H9 (cell line): ENCODE data around the gene G6PC1. TPM values are rescaled to one million over a fixed set of nuclear protein-coding genes. Genes with fewer than 3 reads are reported as not detected.

Experiments
- DNase-seq: peaks from one replicate; pipeline ENCODE4 v3.0.0-alpha.2; 2017
- H2AFZ ChIP-seq: one replicate; pipeline ENCODE4 v1.6.1; 2013; ENCODE audit warnings: mild to moderate bottlenecking, low read length, control low read depth, moderate library complexity
- H2AK5ac ChIP-seq: 2 replicates; pipeline ENCODE4 v1.6.1; 2013; ENCODE audit warnings: low read length, control low read depth, mixed read lengths; ENCODE audit not compliant: insufficient read length
- H2BK120ac ChIP-seq: one replicate; pipeline ENCODE4 v1.6.1; 2013; ENCODE audit warnings: low read depth, mild to moderate bottlenecking, low read length, control low read depth, inconsistent platforms; ENCODE audit not compliant: poor library complexity, severe bottlenecking
- H2BK12ac ChIP-seq: 2 replicates; pipeline ENCODE4 v1.6.1; 2013; ENCODE audit warnings: low read length, control low read depth, mixed read lengths, low read depth; ENCODE audit not compliant: insufficient read length
- H2BK15ac ChIP-seq: 2 replicates; pipeline ENCODE4 v1.6.1; 2013; ENCODE audit warnings: low read depth, low read length, control low read depth
- H2BK20ac ChIP-seq: one replicate; pipeline ENCODE4 v1.6.1; 2013; ENCODE audit warnings: low read depth, mild to moderate bottlenecking, low read length, control low read depth, inconsistent platforms; ENCODE audit not compliant: poor library complexity, severe bottlenecking
- H2BK5ac ChIP-seq: 2 replicates; pipeline ENCODE4 v1.6.1; 2013; ENCODE audit warnings: low read length, control low read depth, mixed read lengths; ENCODE audit not compliant: insufficient read length
- H3K14ac ChIP-seq: 2 replicates; pipeline ENCODE4 v1.6.1; 2013; ENCODE audit warnings: low read length, control low read depth; ENCODE audit not compliant: insufficient read depth
- H3K18ac ChIP-seq: 2 replicates; pipeline ENCODE4 v1.6.1; 2013; ENCODE audit warnings: low read depth, mild to moderate bottlenecking, mixed read lengths, low read length, control low read depth; ENCODE audit not compliant: insufficient read length
- H3K23ac ChIP-seq: 2 replicates; pipeline ENCODE4 v1.6.1; 2013; ENCODE audit warnings: low read length, control low read depth, mixed read lengths, low read depth; ENCODE audit not compliant: insufficient read length
- H3K23me2 ChIP-seq: 2 replicates; pipeline ENCODE4 v1.6.1; 2013; ENCODE audit warnings: low read depth, mild to moderate bottlenecking, mixed read lengths, low read length, control low read depth; ENCODE audit not compliant: insufficient read length, poor library complexity, severe bottlenecking
- H3K27ac ChIP-seq: 2 replicates; pipeline ENCODE4 v1.5.1; 2013; ENCODE audit warnings: low read length, control low read depth, mixed read lengths, low read depth; ENCODE audit not compliant: insufficient read length
- H3K27me3 ChIP-seq: 2 replicates; pipeline ENCODE4 v1.6.1; 2013; ENCODE audit warnings: low read length, control low read depth, inconsistent platforms; ENCODE audit not compliant: insufficient read depth
- H3K4ac ChIP-seq: 2 replicates; pipeline ENCODE4 v1.6.1; 2013; ENCODE audit warnings: low read depth, mild to moderate bottlenecking, control low read depth, inconsistent platforms, low read length, moderate library complexity
- H3K4me1 ChIP-seq: 2 replicates; pipeline ENCODE4 v1.6.1; 2013; ENCODE audit warnings: low read length, control low read depth, inconsistent platforms; ENCODE audit not compliant: insufficient read depth
- H3K4me2 ChIP-seq: 2 replicates; pipeline ENCODE4 v1.6.1; 2013; ENCODE audit warnings: low read length, control low read depth, mixed read lengths; ENCODE audit not compliant: insufficient read length, insufficient read depth
- H3K56ac ChIP-seq: 2 replicates; pipeline ENCODE4 v1.6.1; 2013; ENCODE audit warnings: low read depth, mild to moderate bottlenecking, mixed read lengths, low read length, control low read depth; ENCODE audit not compliant: insufficient read length
- H3K79me1 ChIP-seq: 2 replicates; pipeline ENCODE4 v1.6.1; 2013; ENCODE audit warnings: low read depth, mild to moderate bottlenecking, moderate library complexity, low read length, control low read depth, inconsistent platforms; ENCODE audit not compliant: insufficient read depth, poor library complexity, severe bottlenecking
- H3K79me2 ChIP-seq: 2 replicates; pipeline ENCODE4 v1.6.1; 2013; ENCODE audit warnings: low read length, control low read depth, inconsistent platforms; ENCODE audit not compliant: insufficient read depth
- H3K9ac ChIP-seq: 2 replicates; pipeline ENCODE4 v1.6.1; 2013; ENCODE audit warnings: low read length, control low read depth, mixed read lengths; ENCODE audit not compliant: insufficient read length; ENCODE audit errors: extremely low read depth
- H3K9me3 ChIP-seq: one replicate; pipeline ENCODE4 v1.6.1; 2013; ENCODE audit warnings: low read depth, low read length, inconsistent platforms; ENCODE audit not compliant: control insufficient read depth
- H3T11ph ChIP-seq: one replicate; pipeline ENCODE4 v1.6.1; 2013; ENCODE audit warnings: mild to moderate bottlenecking, low read length, control low read depth, inconsistent platforms
- H4K20me1 ChIP-seq: one replicate; pipeline ENCODE4 v1.6.1; 2013; ENCODE audit not compliant: control insufficient read depth, insufficient read length, insufficient read depth
- H4K5ac ChIP-seq: 2 replicates; pipeline ENCODE4 v1.6.1; 2013; ENCODE audit warnings: low read depth, mild to moderate bottlenecking, mixed read lengths, low read length, control low read depth; ENCODE audit not compliant: insufficient read length
- H4K8ac ChIP-seq: replicated peaks from 2 replicates; pipeline ENCODE4 v1.6.1; 2013; ENCODE audit warnings: low read length, control low read depth, mixed read lengths, low read depth; ENCODE audit not compliant: insufficient read length
- H4K91ac ChIP-seq: 2 replicates; pipeline ENCODE4 v1.6.1; 2013; ENCODE audit warnings: low read depth, mild to moderate bottlenecking, moderate library complexity, mixed read lengths, low read length, control low read depth; ENCODE audit not compliant: insufficient read length
- H3K27ac Mint-ChIP-seq, 3 experiments: 2 replicates in 2 of 3; 3 replicates in 1 of 3; pipeline ENCODE4 v1.8.0; 2020 to 2021; ENCODE audit warnings: mixed read lengths in 3 of 3, mild to moderate bottlenecking in 1 of 3, moderate library complexity in 1 of 3
- H3K27me3 Mint-ChIP-seq: 2 replicates; pipeline ENCODE4 v1.8.0; 2021; ENCODE audit warnings: low read depth, mild to moderate bottlenecking, moderate library complexity, mixed read lengths
- H3K36me3 Mint-ChIP-seq, 3 experiments: 2 replicates in 2 of 3; 3 replicates in 1 of 3; pipeline ENCODE4 v1.8.0; 2020 to 2021; ENCODE audit warnings: low read depth in 3 of 3, mixed read lengths in 3 of 3; ENCODE audit not compliant: insufficient read depth in 1 of 3
- H3K4me1 Mint-ChIP-seq, 2 experiments: 2 replicates each; pipeline ENCODE4 v1.8.0; 2020; ENCODE audit warnings: mixed read lengths in 2 of 2
- H3K4me3 Mint-ChIP-seq, 2 experiments: 2 replicates in 1 of 2; 3 replicates in 1 of 2; pipeline ENCODE4 v1.8.0; 2020 to 2021; ENCODE audit warnings: mild to moderate bottlenecking in 2 of 2, mixed read lengths in 2 of 2, moderate library complexity in 1 of 2
- H3K9me3 Mint-ChIP-seq, 2 experiments: 2 replicates in 1 of 2; 3 replicates in 1 of 2; pipeline ENCODE4 v1.8.0; 2020; ENCODE audit warnings: mild to moderate bottlenecking in 2 of 2, mixed read lengths in 2 of 2, moderate library complexity in 1 of 2
- WGBS: extraction: QIAGEN DNeasy Blood & Tissue Kit; methylation state at CpG from one replicate; pipeline ENCODE4 v1.1.7; 2013; ENCODE audit warnings: missing lambda C conversion rate, low lambda C conversion rate, mixed read lengths; ENCODE audit not compliant: insufficient read length; ENCODE audit errors: extremely low coverage; 5-methylcytosine and 5-hydroxymethylcytosine counted together
- total RNA-seq: library from RNA; stranded (reverse); gene quantifications from 2 replicates; pipeline ENCODE4 v1.2.1, GENCODE V29; 2021
- TF ChIP-seq, protein P1 (sequence below): fragments of 200-600 bp; sonication (generic); conservative IDR thresholded peaks from 3 replicates; pipeline ENCODE4 v1.8.0; 2021; ENCODE audit warnings: antibody characterized with exemption, mild to moderate bottlenecking

Gene G6PC1
- total RNA-seq, 1 experiment from 2014 or later, result not detected

DNA sequence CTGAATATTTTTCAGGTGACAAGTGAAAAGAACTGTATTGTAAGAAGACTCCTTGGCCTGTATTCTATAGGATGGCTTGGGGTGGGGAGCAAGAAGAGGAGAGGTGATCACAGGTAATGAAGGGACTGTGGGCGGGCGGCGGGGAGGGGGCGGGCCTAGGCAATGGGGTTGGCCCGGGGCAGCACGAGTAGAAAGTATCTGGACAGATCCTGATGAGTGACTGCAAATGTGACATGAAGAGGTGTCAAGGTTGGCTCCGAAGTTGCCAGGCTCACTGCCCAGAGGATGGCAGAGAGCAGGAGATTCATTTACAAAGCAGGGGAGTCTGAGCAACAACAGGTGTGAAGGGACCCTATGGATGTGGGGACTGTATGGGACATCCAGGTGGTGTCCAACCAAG is 10.8 kb upstream of the G6PC1 start:
- peaks cover 13 to 17% of the 10 kb centered on the region in 2 experiments for H3K4me1 Mint-ChIP-seq
- Histone ChIP-seq H2BK12ac (no peak overlapping the region), H3K18ac (no peak overlapping the region), H4K20me1 (no peaks in the 10 kb centered on the region), H3T11ph (no peak overlapping the region), H4K91ac (no peak overlapping the region), H3K4me1 (no peaks in the 10 kb centered on the region; the same call in 1 of the 2 replicates), H3K56ac (no peak overlapping the region), H3K4ac (no peak overlapping the region), H3K9ac (no peak overlapping the region), H3K27ac (no peak overlapping the region), H4K8ac (no peak overlapping the region), H2AFZ (no peak overlapping the region), H4K5ac (no peak overlapping the region), H3K4me2 (no peak overlapping the region), H3K9me3 (no peaks in the 10 kb centered on the region), H2BK120ac (no peak overlapping the region), H3K27me3 (no peaks in the 10 kb centered on the region), H2AK5ac (no peak overlapping the region), H2BK20ac (no peak overlapping the region), H3K23me2 (no peaks in the 10 kb centered on the region), H3K14ac (no peak overlapping the region), H2BK5ac (no peak overlapping the region), H3K23ac (no peak overlapping the region), H2BK15ac (no peak overlapping the region), H3K79me1 (no peaks in the 10 kb centered on the region), H3K79me2 (no peaks in the 10 kb centered on the region)
- H3K27ac Mint-ChIP-seq, result no peak overlapping the region
- WGBS, result no CpG with 5 or more reads among the region's 7 CpGs
- DNase-seq, result no peak
- peaks cover 7% of the 10 kb centered on the region; the same call in 1 of the 2 replicates for H3K27me3 Mint-ChIP-seq
- TF ChIP-seq, protein P1, sequence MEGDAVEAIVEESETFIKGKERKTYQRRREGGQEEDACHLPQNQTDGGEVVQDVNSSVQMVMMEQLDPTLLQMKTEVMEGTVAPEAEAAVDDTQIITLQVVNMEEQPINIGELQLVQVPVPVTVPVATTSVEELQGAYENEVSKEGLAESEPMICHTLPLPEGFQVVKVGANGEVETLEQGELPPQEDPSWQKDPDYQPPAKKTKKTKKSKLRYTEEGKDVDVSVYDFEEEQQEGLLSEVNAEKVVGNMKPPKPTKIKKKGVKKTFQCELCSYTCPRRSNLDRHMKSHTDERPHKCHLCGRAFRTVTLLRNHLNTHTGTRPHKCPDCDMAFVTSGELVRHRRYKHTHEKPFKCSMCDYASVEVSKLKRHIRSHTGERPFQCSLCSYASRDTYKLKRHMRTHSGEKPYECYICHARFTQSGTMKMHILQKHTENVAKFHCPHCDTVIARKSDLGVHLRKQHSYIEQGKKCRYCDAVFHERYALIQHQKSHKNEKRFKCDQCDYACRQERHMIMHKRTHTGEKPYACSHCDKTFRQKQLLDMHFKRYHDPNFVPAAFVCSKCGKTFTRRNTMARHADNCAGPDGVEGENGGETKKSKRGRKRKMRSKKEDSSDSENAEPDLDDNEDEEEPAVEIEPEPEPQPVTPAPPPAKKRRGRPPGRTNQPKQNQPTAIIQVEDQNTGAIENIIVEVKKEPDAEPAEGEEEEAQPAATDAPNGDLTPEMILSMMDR, result no peak
- no peaks in the 10 kb centered on the region for H3K9me3 Mint-ChIP-seq
- H3K36me3 Mint-ChIP-seq, result no peaks in the 10 kb centered on the region
- no peak overlapping the region for H3K4me3 Mint-ChIP-seq
